ENCODE data around the gene SCG3. TPM values are rescaled to one million over a fixed set of nuclear protein-coding genes. Genes with fewer than 3 reads are reported as not detected.

The SCG3 gene
- total RNA-seq, 2 experiments from 2014 or later: not detected

DNA sequence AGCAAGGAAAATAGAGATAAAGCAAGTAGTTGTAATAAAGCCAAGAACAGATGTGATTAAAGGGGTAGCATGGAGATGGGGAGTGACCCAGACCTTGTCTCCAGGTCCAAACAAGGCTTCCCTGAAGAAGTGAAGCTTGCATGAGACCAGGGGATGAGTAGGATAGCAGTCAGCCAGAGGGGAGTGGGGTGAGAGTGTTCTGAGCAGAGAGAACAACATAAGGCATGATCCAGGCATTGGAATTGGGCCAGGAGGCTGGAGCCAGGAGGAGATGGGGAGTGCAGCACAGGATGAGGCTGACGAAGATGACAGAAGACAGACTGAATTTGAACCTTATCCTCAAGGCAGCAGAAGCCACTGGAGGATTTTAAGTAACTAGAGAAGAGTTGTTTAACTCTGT lies 77.3 kb downstream of the SCG3 start:
- CTCF ChIA-PET: interaction anchor here (2.1 to 5.9 kb wide), 2 partner anchors 18 to 109 kb away, joined by 11 to 47 read pairs; no protein-coding TSS in a partner anchor
- Mint-ChIP-seq H3K4me1 (ENCODE audit: low read depth) (peaks cover 8% of the 10 kb centered on the region), H3K27me3 (no peaks in the 10 kb centered on the region), H3K9me3 (no peaks in the 10 kb centered on the region), H3K36me3 (ENCODE audit: low read depth) (no peaks in the 10 kb centered on the region), H3K4me3 (no peak overlapping the region), H3K27ac (no peak overlapping the region)
- TF ChIP-seq, protein P1, sequence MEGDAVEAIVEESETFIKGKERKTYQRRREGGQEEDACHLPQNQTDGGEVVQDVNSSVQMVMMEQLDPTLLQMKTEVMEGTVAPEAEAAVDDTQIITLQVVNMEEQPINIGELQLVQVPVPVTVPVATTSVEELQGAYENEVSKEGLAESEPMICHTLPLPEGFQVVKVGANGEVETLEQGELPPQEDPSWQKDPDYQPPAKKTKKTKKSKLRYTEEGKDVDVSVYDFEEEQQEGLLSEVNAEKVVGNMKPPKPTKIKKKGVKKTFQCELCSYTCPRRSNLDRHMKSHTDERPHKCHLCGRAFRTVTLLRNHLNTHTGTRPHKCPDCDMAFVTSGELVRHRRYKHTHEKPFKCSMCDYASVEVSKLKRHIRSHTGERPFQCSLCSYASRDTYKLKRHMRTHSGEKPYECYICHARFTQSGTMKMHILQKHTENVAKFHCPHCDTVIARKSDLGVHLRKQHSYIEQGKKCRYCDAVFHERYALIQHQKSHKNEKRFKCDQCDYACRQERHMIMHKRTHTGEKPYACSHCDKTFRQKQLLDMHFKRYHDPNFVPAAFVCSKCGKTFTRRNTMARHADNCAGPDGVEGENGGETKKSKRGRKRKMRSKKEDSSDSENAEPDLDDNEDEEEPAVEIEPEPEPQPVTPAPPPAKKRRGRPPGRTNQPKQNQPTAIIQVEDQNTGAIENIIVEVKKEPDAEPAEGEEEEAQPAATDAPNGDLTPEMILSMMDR (IDR thresholded peaks at IDR 0.05): no peak
- intact Hi-C loops (cut with micrococcal nuclease): no loop called here
- ATAC-seq: no peak
- DNase-seq: no peak
- POLR2A ChIA-PET: no interaction called here

DNA sequence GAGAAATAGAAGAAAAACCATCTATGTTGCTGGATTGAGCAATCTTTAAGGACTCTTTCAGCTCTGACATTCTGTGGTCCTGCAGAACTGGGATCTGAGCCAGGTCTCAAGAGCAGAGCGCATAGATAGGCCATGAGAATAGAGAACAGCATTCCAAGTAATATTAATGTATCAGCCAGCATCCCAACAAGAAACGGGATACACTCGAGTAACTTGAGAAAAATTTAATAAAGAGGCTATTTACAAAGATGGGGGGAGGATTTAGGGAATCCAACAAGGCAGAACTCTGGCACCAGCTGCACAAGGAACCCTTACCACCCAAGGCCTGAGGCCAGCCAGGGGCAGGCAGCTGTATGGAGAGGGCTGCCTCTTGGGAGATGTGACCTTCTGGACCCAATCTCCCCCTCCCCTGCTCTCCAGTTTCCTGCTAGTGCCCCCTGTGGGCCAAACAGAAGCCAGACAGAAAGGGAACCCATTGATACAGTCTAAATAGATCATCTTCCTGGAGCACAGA lies 78.3 kb downstream of the SCG3 start:
- ATAC-seq: no peak
- H3K36me3 Mint-ChIP-seq (ENCODE audit: low read depth): no peaks in the 10 kb centered on the region
- ChIA-PET POLR2A (no interaction called here), CTCF (interaction anchor here (3.3 to 3.7 kb wide), 2 partner anchors 17 to 109 kb away, joined by 12 to 21 read pairs; no protein-coding TSS in a partner anchor)
- intact Hi-C loops (cut with micrococcal nuclease): no loop called here
- no peak overlapping the region for H3K4me3 Mint-ChIP-seq
- H3K4me1 Mint-ChIP-seq (ENCODE audit: low read depth): peaks cover 2% of the 10 kb centered on the region
- no peak for DNase-seq
- H3K27me3 Mint-ChIP-seq: no peaks in the 10 kb centered on the region
- H3K27ac Mint-ChIP-seq: no peak overlapping the region
- H3K9me3 Mint-ChIP-seq: no peaks in the 10 kb centered on the region
- TF ChIP-seq, protein P1 (IDR thresholded peaks at IDR 0.05): no peak

DNA sequence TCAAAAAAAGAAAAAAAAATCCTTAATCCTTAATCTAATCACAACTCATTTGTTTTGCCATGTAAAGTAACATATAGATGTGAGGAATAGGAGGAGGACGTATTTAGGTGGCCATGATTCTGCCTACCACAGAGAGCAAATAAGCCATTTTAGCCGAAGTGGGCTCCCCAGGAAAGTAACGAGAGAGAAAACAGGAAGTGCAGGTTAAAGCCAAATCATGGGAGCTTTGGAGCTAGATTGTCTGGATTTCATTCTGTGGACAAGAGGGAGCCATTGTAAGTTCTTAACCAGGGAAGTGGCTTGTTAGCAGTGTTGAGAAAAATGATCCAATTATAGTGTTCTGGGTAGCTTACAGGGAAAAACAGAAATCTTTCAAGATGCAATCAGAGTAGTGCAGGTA lies 79.5 kb downstream of the SCG3 start:
- Mint-ChIP-seq H3K9me3 (no peaks in the 10 kb centered on the region), H3K27me3 (no peaks in the 10 kb centered on the region), H3K27ac (no peak overlapping the region), H3K4me1 (ENCODE audit: low read depth) (no peaks in the 10 kb centered on the region), H3K36me3 (ENCODE audit: low read depth) (no peaks in the 10 kb centered on the region), H3K4me3 (no peak overlapping the region)
- ATAC-seq (no peak), DNase-seq (no peak)
- CTCF ChIA-PET: interaction anchor here (1.1 to 3.7 kb wide), 3 partner anchors 14 to 111 kb away, joined by 3 to 21 read pairs (median 12); no protein-coding TSS in a partner anchor
- TF ChIP-seq, protein P1 (IDR thresholded peaks at IDR 0.05): no peak
- POLR2A ChIA-PET: interaction anchor here (0.6 kb wide), 1 partner anchor 43 kb away, joined by 3 read pairs; no protein-coding TSS in a partner anchor
- intact Hi-C loops (cut with micrococcal nuclease): no loop called here

DNA sequence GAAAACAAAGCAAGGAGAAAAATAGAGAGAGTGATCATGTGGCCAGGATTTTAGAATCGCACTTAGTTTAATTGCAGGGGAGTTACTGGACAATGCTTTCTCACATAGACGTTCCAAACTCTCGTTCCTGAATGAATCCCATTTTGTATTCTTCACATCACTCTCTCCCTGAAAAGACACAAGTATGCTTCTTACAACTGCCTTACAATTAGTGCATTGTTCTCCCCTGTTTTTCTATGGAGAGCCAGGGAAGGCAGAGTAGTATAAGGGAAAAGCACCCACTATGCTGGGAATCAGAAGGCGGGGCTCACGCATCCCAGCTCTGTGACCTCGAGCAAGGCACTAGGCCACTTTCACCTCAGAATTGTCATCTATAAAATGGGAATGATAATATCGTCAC lies 84.4 kb downstream of the SCG3 start:
- TF ChIP-seq, protein P1 (IDR thresholded peaks at IDR 0.05): no peak
- H3K9me3 Mint-ChIP-seq: no peaks in the 10 kb centered on the region
- ATAC-seq (no peak), DNase-seq (no peak)
- no peaks in the 10 kb centered on the region for H3K27me3 Mint-ChIP-seq
- CTCF ChIA-PET: interaction anchor here (2.8 to 3.3 kb wide), 2 partner anchors 11 to 116 kb away, joined by 14 to 41 read pairs; no protein-coding TSS in a partner anchor
- no peak overlapping the region for H3K27ac Mint-ChIP-seq
- H3K36me3 Mint-ChIP-seq (ENCODE audit: low read depth): peaks cover 18% of the 10 kb centered on the region
- POLR2A ChIA-PET: no interaction called here
- peaks cover 8% of the 10 kb centered on the region for H3K4me1 Mint-ChIP-seq (ENCODE audit: low read depth)
- H3K4me3 Mint-ChIP-seq: no peak overlapping the region
- intact Hi-C loops (cut with micrococcal nuclease): no loop called here

DNA sequence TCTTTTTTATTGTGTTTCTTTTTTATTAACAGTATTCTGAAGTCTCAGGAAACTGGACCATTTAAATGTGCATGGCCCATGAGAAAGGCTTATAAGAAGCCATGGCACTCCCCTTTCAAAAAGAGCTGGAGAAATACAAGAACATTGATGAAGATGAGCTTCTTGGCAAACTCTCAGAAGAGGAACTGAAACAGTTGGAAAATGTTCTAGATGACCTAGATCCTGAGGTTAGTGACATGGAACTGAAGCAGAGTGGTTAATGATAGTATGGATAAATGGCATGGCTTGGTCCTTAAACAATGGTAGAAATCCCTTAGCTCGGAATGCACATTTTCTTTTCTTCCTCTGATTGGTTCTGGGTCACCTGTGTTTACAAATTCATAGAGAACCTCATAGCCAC lies 85.0 kb downstream of the SCG3 start:
- Mint-ChIP-seq H3K27ac (no peak overlapping the region), H3K9me3 (no peaks in the 10 kb centered on the region), H3K4me3 (no peak overlapping the region), H3K4me1 (ENCODE audit: low read depth) (peaks cover 8% of the 10 kb centered on the region), H3K36me3 (ENCODE audit: low read depth) (peaks cover 18% of the 10 kb centered on the region), H3K27me3 (no peaks in the 10 kb centered on the region)
- intact Hi-C loops (cut with micrococcal nuclease): no loop called here
- TF ChIP-seq, protein P1 (IDR thresholded peaks at IDR 0.05): no peak
- DNase-seq: no peak
- ChIA-PET CTCF (interaction anchor here (2.8 to 3.3 kb wide), 2 partner anchors 10 to 116 kb away, joined by 14 to 41 read pairs; no protein-coding TSS in a partner anchor), POLR2A (interaction anchor here (0.5 kb wide), 1 partner anchor 109 kb away, joined by 3 read pairs; no protein-coding TSS in a partner anchor)
- ATAC-seq: no peak

Data from activated CD8-positive, alpha-beta T cell treated with anti-CD3 and anti-CD28 coated beads for 36 hours (primary cell).